Skin epidermis (tissue), 12 donors: ENCODE measurements around the gene PI4KA.
"Not testable (repeated sequence)": the region's sequence is repeated elsewhere in the genome, so short reads cannot be mapped to it uniquely, and the experiment has no call there.

Experiments
- H3K27ac ChIP-seq, 21 experiments: fragments of 200-600 bp; sonication (generic) in 11 of 21; one replicate each; pipeline ENCODE4 v1.5.0; 2020; ENCODE audit warnings: mild to moderate bottlenecking in 3 of 21, inconsistent platforms in 2 of 21, moderate library complexity in 2 of 21
- H3K4me3 ChIP-seq, 7 experiments: fragments of 200-600 bp; sonication (generic) in 2 of 7; one replicate each; pipeline ENCODE4 v1.5.0; 2020; ENCODE audit warnings: inconsistent platforms in 2 of 7, mild to moderate bottlenecking in 2 of 7, moderate library complexity in 1 of 7

The PI4KA gene

GRCh38 chr22:20857247-20857643, 1.4 kb downstream of the PI4KA start:
- Histone ChIP-seq H3K4me3 (peak overlapping the region in 4 of 7 experiments; percentile 63 to 92 (median 90)), H3K27ac (peak overlapping the region in 4 of 21 experiments; percentile 76 to 94 (median 84))

- Histone ChIP-seq H3K27ac (no peak overlapping the region), H3K4me3 (no peak overlapping the region)
These were observed 5.4 kb downstream of the PI4KA start for GRCh38 chr22:20853236-20853660.

GRCh38 chr22:20852503-20852902, 6.1 kb downstream of the PI4KA start:
- no peak overlapping the region for H3K4me3 ChIP-seq
- H3K27ac ChIP-seq: no peak overlapping the region

- H3K27ac ChIP-seq: no peak overlapping the region
- H3K4me3 ChIP-seq: no peak overlapping the region
These were observed 6.5 kb downstream of the PI4KA start for GRCh38 chr22:20852076-20852475.

GRCh38 chr22:20847318-20847822, 11.2 kb downstream of the PI4KA start:
- Histone ChIP-seq H3K27ac (no peak overlapping the region), H3K4me3 (no peak overlapping the region)

GRCh38 chr22:20844055-20845037, 14.3 kb downstream of the PI4KA start:
- no peak overlapping the region for H3K27ac ChIP-seq
- H3K4me3 ChIP-seq: no peak overlapping the region

GRCh38 chr22:20843501-20843900, 15.1 kb downstream of the PI4KA start:
- H3K27ac ChIP-seq: no peak overlapping the region
- H3K4me3 ChIP-seq: no peak overlapping the region

GRCh38 chr22:20840646-20841371, 17.8 kb downstream of the PI4KA start:
- no peak overlapping the region for H3K27ac ChIP-seq
- no peak overlapping the region for H3K4me3 ChIP-seq

- Histone ChIP-seq H3K27ac (no peak overlapping the region), H3K4me3 (no peak overlapping the region)
These were observed 18.6 kb downstream of the PI4KA start for GRCh38 chr22:20839837-20840645.

- not testable (repeated sequence) for H3K27ac ChIP-seq, H3K4me3 ChIP-seq
These were observed 19.3 kb downstream of the PI4KA start for GRCh38 chr22:20839354-20839753.

GRCh38 chr22:20836987-20837823, 21.4 kb downstream of the PI4KA start:
- Histone ChIP-seq H3K4me3 (no peak overlapping the region), H3K27ac (no peak overlapping the region)

GRCh38 chr22:20834725-20835124, 23.9 kb downstream of the PI4KA start:
- Histone ChIP-seq H3K4me3 (no peak overlapping the region), H3K27ac (no peak overlapping the region)

- no peak overlapping the region for H3K4me3 ChIP-seq
- no peak overlapping the region for H3K27ac ChIP-seq
These were observed 24.4 kb downstream of the PI4KA start for GRCh38 chr22:20834206-20834605.

GRCh38 chr22:20833225-20833665, 25.4 kb downstream of the PI4KA start:
- H3K4me3 ChIP-seq: no peak overlapping the region
- no peak overlapping the region for H3K27ac ChIP-seq

GRCh38 chr22:20829491-20830134, 29.0 kb downstream of the PI4KA start:
- no peak overlapping the region for H3K4me3 ChIP-seq
- H3K27ac ChIP-seq: no peak overlapping the region

- not testable (repeated sequence) for H3K4me3 ChIP-seq, H3K27ac ChIP-seq
These were observed 32.0 kb downstream of the PI4KA start for GRCh38 chr22:20826373-20827152.

- Histone ChIP-seq H3K27ac (no peak overlapping the region), H3K4me3 (no peak overlapping the region)
These were observed 33.0 kb downstream of the PI4KA start for GRCh38 chr22:20825624-20826023.

- H3K27ac ChIP-seq, H3K4me3 ChIP-seq: not testable (repeated sequence)
These were observed 33.4 kb downstream of the PI4KA start for GRCh38 chr22:20825216-20825615.
